ENCODE measurements around the gene GLT1D1. TPM values are rescaled to one million over a fixed set of nuclear protein-coding genes. Genes with fewer than 3 reads are reported as not detected.

The GLT1D1 gene
- total RNA-seq, 4 donors from 2014 or later = 0.57 to 2.9 (median 1.4) TPM

DNA sequence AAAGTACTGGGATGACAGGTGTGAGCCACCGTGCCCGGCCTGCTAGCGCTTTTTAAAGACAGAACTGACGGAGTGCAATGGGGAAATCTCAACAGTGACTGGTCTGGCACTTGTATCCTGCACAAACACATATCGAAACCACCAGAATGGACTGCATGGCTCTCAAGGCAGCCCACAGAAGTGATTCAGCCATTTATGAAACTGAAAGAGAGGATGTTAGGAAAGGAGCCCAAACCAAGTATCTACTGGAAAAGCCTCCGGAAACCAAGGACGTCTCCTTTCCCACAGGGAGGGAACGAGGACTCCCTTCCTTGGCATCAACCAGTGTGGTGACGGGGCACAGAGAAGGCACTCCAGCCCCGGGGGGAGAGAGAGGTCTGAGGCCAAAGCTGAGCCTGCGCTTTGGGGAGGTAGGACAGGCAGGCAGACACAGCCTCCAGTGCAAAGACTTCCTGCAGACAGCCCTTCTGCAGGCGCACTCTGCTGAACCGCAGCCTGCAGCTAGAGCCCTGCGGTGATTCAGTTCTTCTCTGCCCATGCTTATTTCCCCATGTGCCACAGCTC lies 46.0 kb upstream of the GLT1D1 start:
- no peaks in the 10 kb centered on the region for H3K9me3 ChIP-seq
- H3K4me3 ChIP-seq = no peak overlapping the region
- H3K4me1 ChIP-seq = peaks cover 20% of the 10 kb centered on the region
- no peaks in the 10 kb centered on the region for H3K27me3 ChIP-seq
- TF ChIP-seq POLR2A (IDR thresholded peaks at IDR 0.05) (no peak), EP300 (IDR thresholded peaks at IDR 0.05) (no peak), POLR2AphosphoS5 (IDR thresholded peaks at IDR 0.05) (no peak)
- TF ChIP-seq, protein P1, sequence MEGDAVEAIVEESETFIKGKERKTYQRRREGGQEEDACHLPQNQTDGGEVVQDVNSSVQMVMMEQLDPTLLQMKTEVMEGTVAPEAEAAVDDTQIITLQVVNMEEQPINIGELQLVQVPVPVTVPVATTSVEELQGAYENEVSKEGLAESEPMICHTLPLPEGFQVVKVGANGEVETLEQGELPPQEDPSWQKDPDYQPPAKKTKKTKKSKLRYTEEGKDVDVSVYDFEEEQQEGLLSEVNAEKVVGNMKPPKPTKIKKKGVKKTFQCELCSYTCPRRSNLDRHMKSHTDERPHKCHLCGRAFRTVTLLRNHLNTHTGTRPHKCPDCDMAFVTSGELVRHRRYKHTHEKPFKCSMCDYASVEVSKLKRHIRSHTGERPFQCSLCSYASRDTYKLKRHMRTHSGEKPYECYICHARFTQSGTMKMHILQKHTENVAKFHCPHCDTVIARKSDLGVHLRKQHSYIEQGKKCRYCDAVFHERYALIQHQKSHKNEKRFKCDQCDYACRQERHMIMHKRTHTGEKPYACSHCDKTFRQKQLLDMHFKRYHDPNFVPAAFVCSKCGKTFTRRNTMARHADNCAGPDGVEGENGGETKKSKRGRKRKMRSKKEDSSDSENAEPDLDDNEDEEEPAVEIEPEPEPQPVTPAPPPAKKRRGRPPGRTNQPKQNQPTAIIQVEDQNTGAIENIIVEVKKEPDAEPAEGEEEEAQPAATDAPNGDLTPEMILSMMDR (IDR thresholded peaks at IDR 0.05) = no peak
- H3K36me3 ChIP-seq = peaks cover 35% of the 10 kb centered on the region
- peak; percentile 48 to 51 for DNase-seq (ENCODE audit: low spot score in 2 of 2)
- no peak overlapping the region for H3K27ac ChIP-seq
- 98% methylated on average over 6 of the region's 14 CpGs for WGBS

DNA sequence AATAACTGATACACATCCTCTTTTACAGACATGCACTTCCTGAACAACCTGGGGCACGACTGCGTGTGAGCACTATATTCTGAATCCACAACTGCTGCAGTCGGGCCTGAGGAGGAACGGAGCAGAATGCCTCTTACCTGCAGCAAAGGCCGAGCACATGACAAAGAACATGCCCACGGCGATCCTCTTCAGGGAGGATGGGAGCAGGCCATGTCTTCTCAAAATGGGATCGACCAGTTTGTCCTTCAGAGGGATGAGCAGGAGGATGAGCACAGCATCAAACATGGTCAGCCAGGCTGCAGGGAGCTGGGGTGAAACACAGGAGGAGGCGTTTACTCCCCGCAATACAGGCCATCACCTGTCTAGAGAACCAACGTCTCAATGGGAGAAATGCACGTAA lies 44.6 kb upstream of the GLT1D1 start:
- Histone ChIP-seq H3K4me1 (peaks cover 20% of the 10 kb centered on the region), H3K27ac (no peak overlapping the region), H3K9me3 (no peaks in the 10 kb centered on the region), H3K27me3 (no peaks in the 10 kb centered on the region), H3K4me3 (no peak overlapping the region), H3K36me3 (peaks cover 38% of the 10 kb centered on the region)
- DNase-seq (ENCODE audit: low spot score in 2 of 2) = peak; percentile 22 to 54
- 84% methylated on average over 12 of the region's 12 CpGs for WGBS
- TF ChIP-seq, protein P1 (IDR thresholded peaks at IDR 0.05) = no peak
- TF ChIP-seq POLR2A (IDR thresholded peaks at IDR 0.05) (no peak), EP300 (IDR thresholded peaks at IDR 0.05) (no peak), POLR2AphosphoS5 (IDR thresholded peaks at IDR 0.05) (no peak)

DNA sequence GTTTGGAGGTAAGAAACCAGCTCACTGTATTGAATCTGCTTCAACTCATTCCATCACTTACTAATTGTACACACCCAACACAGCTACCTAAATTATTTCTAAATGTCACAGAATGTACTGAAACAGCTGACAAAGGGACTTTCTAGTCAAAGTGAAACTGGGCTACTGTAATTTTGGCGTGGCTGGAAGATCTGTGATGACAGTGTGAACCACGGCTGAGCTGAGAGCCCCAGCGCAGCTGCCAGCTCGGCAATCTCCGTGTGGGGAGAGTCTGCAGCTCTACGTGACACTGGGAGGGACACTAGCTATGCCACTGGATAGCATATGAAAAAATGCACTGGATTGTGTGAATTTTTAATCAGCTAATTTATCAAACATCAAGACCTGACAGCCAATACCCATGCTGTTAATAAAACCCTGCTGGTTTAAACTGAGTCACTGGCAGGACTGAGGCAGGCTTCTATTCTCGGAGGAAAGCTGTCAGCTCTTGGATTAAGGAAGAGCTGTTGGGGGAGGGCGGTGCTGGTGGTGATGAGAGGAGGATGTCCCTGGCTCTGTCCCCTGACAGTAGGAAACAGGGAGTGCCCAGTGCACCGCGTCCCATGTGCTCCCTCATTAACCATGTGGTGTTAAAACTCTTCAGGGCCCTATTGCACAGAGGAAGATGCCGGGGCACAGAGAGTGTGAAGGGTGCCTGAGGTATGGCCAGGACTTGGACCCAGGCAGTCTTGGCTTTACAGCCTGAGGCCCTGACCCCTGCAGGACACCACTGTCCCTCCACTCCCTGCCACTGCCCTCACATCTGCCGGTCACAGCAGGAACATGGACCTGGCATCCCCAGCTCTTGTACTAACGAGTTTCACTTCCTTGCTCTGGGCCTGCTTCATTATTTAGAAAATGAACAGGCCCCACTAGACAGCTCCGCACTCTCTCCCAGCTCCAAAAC lies 42.8 kb upstream of the GLT1D1 start:
- TF ChIP-seq EP300 (IDR thresholded peaks at IDR 0.05) (no peak), POLR2A (IDR thresholded peaks at IDR 0.05) (no peak), POLR2AphosphoS5 (IDR thresholded peaks at IDR 0.05) (no peak)
- TF ChIP-seq, protein P1 (IDR thresholded peaks at IDR 0.05) = no peak
- Histone ChIP-seq H3K36me3 (peaks cover 33% of the 10 kb centered on the region), H3K9me3 (no peaks in the 10 kb centered on the region), H3K27me3 (no peaks in the 10 kb centered on the region), H3K4me3 (peak overlapping the region; percentile 8), H3K27ac (peak overlapping the region; percentile 44), H3K4me1 (peaks cover 20% of the 10 kb centered on the region)
- DNase-seq (ENCODE audit: low spot score in 2 of 2) = peak in 1 of 2 donors; percentile 82
- WGBS = 38% methylated on average over 13 of the region's 14 CpGs

DNA sequence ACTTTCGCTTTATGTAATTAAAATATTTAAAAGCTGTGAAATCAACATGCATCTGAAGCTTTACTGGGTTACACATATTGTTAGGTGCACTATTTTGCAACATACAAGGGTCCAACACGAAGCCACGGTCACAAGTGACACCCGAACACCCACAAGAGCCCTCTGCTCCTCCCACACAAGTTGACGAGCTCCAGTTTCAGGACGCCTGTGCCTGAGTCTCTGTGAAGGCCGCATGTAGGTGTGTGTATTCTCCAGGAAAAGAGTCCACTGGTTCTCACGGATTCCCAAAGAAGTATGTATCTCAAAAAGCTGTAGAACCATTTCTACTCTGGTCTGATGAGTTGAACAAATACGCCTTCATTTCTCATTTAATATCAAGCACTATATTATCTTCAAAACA lies 41.5 kb upstream of the GLT1D1 start:
- peaks cover 23% of the 10 kb centered on the region for H3K4me1 ChIP-seq

More for the DNA sequence above, 41.5 kb upstream of the GLT1D1 start:
- Histone ChIP-seq H3K9me3 (no peaks in the 10 kb centered on the region), H3K27me3 (no peaks in the 10 kb centered on the region), H3K27ac (no peak overlapping the region), H3K4me3 (no peak overlapping the region), H3K36me3 (peaks cover 26% of the 10 kb centered on the region)
- TF ChIP-seq EP300 (IDR thresholded peaks at IDR 0.05) (no peak), POLR2AphosphoS5 (IDR thresholded peaks at IDR 0.05) (no peak), POLR2A (IDR thresholded peaks at IDR 0.05) (no peak)
- TF ChIP-seq, protein P1 (IDR thresholded peaks at IDR 0.05) = no peak
- 87% methylated on average over 9 of the region's 9 CpGs for WGBS
- DNase-seq (ENCODE audit: low spot score in 2 of 2) = no peak
